ENCODE results near the gene COX6B1. TPM values are rescaled to one million over a fixed set of nuclear protein-coding genes. Genes with fewer than 3 reads are reported as not detected.

The COX6B1 gene
- total RNA-seq, 4 donors from 2014 or later, result 449 to 756 (median 626) TPM

DNA sequence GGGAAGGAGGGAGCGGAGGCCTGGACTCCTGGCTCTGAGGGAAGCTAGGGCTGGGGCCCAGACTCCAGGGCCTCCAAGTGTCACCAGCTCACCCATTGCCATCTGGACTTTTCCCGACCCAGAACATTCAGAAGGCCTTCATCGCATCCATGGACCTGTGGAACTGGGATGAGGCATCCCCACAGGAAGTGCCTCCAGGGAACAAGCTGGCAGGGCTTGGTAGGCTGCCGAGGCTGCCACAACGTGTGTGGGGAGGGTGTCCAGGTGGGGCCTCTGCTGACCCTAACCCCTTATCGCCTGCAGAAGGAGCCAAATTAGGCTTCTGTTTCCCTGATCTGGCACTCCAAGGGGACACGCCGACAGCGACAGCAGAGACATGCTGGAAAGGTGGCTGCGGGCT, 5.8 kb upstream of the COX6B1 start:
- TF ChIP-seq POLR2A (IDR thresholded peaks at IDR 0.05) (no peak), POLR2AphosphoS5 (IDR thresholded peaks at IDR 0.05) (no peak)
- TF ChIP-seq, protein P1, sequence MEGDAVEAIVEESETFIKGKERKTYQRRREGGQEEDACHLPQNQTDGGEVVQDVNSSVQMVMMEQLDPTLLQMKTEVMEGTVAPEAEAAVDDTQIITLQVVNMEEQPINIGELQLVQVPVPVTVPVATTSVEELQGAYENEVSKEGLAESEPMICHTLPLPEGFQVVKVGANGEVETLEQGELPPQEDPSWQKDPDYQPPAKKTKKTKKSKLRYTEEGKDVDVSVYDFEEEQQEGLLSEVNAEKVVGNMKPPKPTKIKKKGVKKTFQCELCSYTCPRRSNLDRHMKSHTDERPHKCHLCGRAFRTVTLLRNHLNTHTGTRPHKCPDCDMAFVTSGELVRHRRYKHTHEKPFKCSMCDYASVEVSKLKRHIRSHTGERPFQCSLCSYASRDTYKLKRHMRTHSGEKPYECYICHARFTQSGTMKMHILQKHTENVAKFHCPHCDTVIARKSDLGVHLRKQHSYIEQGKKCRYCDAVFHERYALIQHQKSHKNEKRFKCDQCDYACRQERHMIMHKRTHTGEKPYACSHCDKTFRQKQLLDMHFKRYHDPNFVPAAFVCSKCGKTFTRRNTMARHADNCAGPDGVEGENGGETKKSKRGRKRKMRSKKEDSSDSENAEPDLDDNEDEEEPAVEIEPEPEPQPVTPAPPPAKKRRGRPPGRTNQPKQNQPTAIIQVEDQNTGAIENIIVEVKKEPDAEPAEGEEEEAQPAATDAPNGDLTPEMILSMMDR (IDR thresholded peaks at IDR 0.05), result no peak
- H3K27ac ChIP-seq, result no peak overlapping the region
- DNase-seq (ENCODE audit: low spot score in 2 of 2), result no peak
- H3K4me1 ChIP-seq, result peaks cover 28% of the 10 kb centered on the region
- no peaks in the 10 kb centered on the region for H3K27me3 ChIP-seq
- no peak overlapping the region for H3K4me3 ChIP-seq
- no peaks in the 10 kb centered on the region for H3K9me3 ChIP-seq
- 65% methylated on average over 10 of the region's 10 CpGs for WGBS
- peaks cover 10% of the 10 kb centered on the region for H3K36me3 ChIP-seq

DNA sequence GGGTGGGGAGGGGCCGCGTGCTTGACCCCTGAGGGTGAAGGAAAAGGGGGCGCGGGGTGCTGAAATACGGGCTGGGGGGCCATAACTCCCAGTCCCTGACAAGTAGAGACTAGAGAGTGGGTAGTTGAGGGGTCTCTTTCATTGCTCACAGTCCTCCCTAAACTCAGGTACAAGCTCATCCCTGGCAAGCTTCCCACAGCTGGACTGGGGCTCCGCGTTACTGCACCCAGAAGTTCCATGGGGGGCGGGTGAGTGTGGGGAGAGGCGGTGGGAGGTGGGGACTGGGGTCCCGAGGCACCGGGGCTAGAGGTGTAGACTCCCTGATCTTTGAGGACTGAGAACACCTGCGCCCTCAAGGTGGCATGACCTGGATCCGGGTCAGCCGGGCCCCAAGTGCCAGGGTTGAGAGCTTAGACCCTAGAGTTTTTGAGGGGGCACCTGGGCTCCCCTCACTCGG, 5.3 kb upstream of the COX6B1 start:
- TF ChIP-seq EP300 (IDR thresholded peaks at IDR 0.05) (no peak), POLR2A (IDR thresholded peaks at IDR 0.05) (no peak), POLR2AphosphoS5 (IDR thresholded peaks at IDR 0.05) (no peak)
- TF ChIP-seq, protein P1 (IDR thresholded peaks at IDR 0.05), result no peak
- no peak for DNase-seq (ENCODE audit: low spot score in 2 of 2)
- peaks cover 5% of the 10 kb centered on the region for H3K36me3 ChIP-seq
- WGBS, result 63% methylated on average over 5 of the region's 15 CpGs
- no peaks in the 10 kb centered on the region for H3K27me3 ChIP-seq
- H3K27ac ChIP-seq, result peak overlapping the region; percentile 73
- H3K4me1 ChIP-seq, result peaks cover 31% of the 10 kb centered on the region
- no peaks in the 10 kb centered on the region for H3K9me3 ChIP-seq
- H3K4me3 ChIP-seq, result peak overlapping the region; percentile 71

DNA sequence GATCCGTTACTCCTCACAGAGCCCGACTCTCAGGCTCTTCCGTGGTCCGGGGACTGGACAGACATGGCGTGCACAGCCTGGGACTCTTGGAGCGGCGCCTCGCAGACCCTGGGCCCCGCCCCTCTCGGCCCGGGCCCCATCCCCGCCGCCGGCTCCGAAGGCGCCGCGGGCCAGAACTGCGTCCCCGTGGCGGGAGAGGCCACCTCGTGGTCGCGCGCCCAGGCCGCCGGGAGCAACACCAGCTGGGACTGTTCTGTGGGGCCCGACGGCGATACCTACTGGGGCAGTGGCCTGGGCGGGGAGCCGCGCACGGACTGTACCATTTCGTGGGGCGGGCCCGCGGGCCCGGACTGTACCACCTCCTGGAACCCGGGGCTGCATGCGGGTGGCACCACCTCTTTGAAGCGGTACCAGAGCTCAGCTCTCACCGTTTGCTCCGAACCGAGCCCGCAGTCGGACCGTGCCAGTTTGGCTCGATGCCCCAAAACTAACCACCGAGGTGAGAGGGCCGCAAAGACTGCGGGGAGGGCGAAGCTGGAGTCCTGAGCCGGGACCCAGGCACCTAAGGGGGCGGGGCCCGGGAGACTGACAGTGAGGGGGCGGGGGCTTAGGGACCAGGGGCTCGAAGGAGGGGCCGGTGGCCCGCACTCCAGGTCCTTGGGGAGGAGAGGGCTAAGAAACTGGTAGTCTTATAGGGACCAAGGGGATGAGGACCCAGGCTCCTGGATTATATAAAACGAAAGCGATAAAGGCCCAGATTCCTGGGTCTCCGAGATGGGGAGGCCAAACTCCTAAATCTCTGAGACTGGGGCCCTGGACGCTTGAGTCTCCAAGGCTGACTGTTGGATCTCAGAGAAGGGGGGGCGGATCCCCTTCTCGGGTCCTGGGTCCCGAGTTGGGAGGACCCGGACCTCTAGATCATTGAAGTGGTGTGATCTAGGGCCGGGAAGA, 4.6 kb upstream of the COX6B1 start:
- peak in 1 of 2 donors; percentile 91 for DNase-seq (ENCODE audit: low spot score in 2 of 2)
- H3K27ac ChIP-seq, result peak overlapping the region; percentile 73
- no peaks in the 10 kb centered on the region for H3K36me3 ChIP-seq
- TF ChIP-seq POLR2AphosphoS5 (IDR thresholded peaks at IDR 0.05), result peak in 1 of 3 donors; percentile 14
- no peak for TF ChIP-seq EP300 (IDR thresholded peaks at IDR 0.05)
- peak in 1 of 2 donors; percentile 42 for TF ChIP-seq POLR2A (IDR thresholded peaks at IDR 0.05)
- TF ChIP-seq, protein P1 (IDR thresholded peaks at IDR 0.05), result no peak
- no peaks in the 10 kb centered on the region for H3K9me3 ChIP-seq
- no peaks in the 10 kb centered on the region for H3K27me3 ChIP-seq
- 1% methylated on average over 42 of the region's 69 CpGs for WGBS
- peaks cover 32% of the 10 kb centered on the region for H3K4me1 ChIP-seq
- H3K4me3 ChIP-seq, result peak overlapping the region; percentile 71

DNA sequence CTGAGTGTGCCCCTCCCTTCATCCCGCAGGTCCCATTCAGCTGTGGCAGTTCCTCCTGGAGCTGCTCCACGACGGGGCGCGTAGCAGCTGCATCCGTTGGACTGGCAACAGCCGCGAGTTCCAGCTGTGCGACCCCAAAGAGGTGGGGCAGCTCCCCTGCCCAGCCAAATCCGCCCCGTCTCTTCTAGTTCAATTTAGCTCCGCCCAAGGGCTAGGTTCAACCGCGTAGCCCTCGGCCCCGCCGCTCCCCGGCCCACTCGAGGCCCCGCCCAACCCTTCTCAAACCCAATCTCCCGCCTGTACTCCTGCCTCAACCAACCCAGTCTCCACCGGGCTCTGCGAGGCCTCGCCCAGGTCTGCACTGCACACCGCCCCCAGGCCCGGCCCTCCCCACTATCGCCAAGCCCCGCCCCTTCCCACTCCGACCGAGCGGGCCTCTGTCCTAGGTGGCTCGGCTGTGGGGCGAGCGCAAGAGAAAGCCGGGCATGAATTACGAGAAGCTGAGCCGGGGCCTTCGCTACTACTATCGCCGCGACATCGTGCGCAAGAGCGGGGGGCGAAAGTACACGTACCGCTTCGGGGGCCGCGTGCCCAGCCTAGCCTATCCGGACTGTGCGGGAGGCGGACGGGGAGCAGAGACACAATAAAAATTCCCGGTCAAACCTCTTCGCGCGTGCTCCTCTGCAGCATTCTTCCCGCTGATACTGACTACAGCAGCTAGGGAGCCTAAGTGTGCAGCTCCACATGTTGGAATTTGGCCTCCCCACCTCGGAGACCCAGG, 3.7 kb upstream of the COX6B1 start:
- DNase-seq (ENCODE audit: low spot score in 2 of 2), result peak; percentile 97 to 98
- peaks cover 40% of the 10 kb centered on the region for H3K4me1 ChIP-seq
- TF ChIP-seq POLR2AphosphoS5 (IDR thresholded peaks at IDR 0.05) (no peak), EP300 (IDR thresholded peaks at IDR 0.05) (no peak), POLR2A (IDR thresholded peaks at IDR 0.05) (no peak)
- TF ChIP-seq, protein P1 (IDR thresholded peaks at IDR 0.05), result no peak
- H3K36me3 ChIP-seq, result no peaks in the 10 kb centered on the region
- H3K4me3 ChIP-seq, result peak overlapping the region; percentile 71
- no peaks in the 10 kb centered on the region for H3K27me3 ChIP-seq
- H3K9me3 ChIP-seq, result no peaks in the 10 kb centered on the region
- peak overlapping the region; percentile 73 for H3K27ac ChIP-seq
- WGBS, result 2% methylated on average over 31 of the region's 60 CpGs

Measured in suprapubic skin (tissue), 4 donors.